ENCODE measurements around the gene RRP1B.

RRP1B gene

DNA sequence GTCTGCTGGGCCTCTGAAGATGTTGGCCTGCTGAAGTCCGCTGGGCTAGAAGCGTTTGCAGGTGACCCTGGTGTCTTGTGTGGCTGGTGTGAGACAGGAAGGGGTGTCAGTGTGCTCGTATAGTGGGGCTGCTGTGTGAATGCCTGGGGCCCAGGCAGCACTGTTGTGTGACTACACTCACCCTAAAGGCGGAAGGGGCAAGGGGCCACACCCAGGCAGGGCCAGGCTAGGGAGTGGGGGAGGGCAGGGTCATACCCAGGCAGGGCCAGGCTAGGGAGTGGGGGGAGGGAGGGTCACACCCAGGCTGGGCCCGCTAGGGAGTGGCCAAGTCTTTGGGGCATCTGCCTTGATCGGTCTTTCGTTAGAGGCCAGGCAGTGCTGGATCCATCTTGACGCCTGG, 84.6 kb downstream of the RRP1B start:
- DNase-seq (ENCODE audit: low read depth), result no peak

DNA sequence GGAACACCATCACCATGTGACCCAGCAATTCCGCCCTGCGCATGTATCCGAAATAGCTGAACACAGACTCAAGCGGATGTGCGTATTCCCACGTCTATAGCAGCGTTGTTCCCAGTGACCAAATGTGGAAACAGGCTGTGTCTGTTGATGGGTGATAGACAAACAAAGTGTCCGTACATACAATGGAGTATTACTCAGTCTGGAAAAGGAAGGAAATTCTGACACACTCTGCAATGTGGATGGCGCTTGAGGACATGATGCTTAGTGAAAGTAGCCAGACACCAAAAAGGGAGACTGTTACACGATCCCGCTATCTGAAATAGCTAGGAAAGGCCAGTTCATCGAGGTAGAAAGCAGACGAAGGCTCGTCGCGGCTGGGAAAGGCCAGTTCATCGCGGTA, 85.4 kb downstream of the RRP1B start:
- no peak for DNase-seq (ENCODE audit: low read depth)

Data from T follicular helper cell (primary cell).